Central memory CD4-positive, alpha-beta T cell (primary cell): ENCODE measurements around the gene COL6A3.

ENCODE experiments used
- DNase-seq: peaks from one replicate; pipeline ENCODE4 v3.0.0; 2022

COL6A3 gene

GRCh38 chr2:237343993-237344392 is 70.0 kb downstream of the COL6A3 start:
- DNase-seq, result no peak

- DNase-seq, result no peak
These were observed 72.1 kb downstream of the COL6A3 start for GRCh38 chr2:237341872-237342271.

- DNase-seq, result no peak
These were observed 76.4 kb downstream of the COL6A3 start for GRCh38 chr2:237337586-237337985.

- no peak for DNase-seq
These were observed 77.8 kb downstream of the COL6A3 start for GRCh38 chr2:237336131-237336530.

GRCh38 chr2:237333748-237334147 is 80.2 kb downstream of the COL6A3 start:
- no peak for DNase-seq

GRCh38 chr2:237330541-237330940 is 83.4 kb downstream of the COL6A3 start:
- DNase-seq, result no peak

GRCh38 chr2:237327175-237327950 is 86.6 kb downstream of the COL6A3 start:
- DNase-seq, result no peak

- DNase-seq, result no peak
These were observed 87.4 kb downstream of the COL6A3 start for GRCh38 chr2:237326266-237327171.

- no peak for DNase-seq
These were observed 89.1 kb downstream of the COL6A3 start for GRCh38 chr2:237324837-237325236.

GRCh38 chr2:237324405-237324831 is 89.5 kb downstream of the COL6A3 start:
- DNase-seq, result no peak

- DNase-seq, result no peak
These were observed 90.3 kb downstream of the COL6A3 start for GRCh38 chr2:237323656-237324055.

- DNase-seq, result no peak
These were observed 91.4 kb downstream of the COL6A3 start for GRCh38 chr2:237322564-237322963.

- no peak for DNase-seq
These were observed 92.2 kb downstream of the COL6A3 start for GRCh38 chr2:237321746-237322145.

- DNase-seq, result no peak
These were observed 93.0 kb downstream of the COL6A3 start for GRCh38 chr2:237320801-237321560.

- DNase-seq, result no peak
These were observed 94.1 kb downstream of the COL6A3 start for GRCh38 chr2:237319887-237320286.

- no peak for DNase-seq
These were observed 94.7 kb downstream of the COL6A3 start for GRCh38 chr2:237319086-237319820.

GRCh38 chr2:237316339-237316738 is 97.6 kb downstream of the COL6A3 start:
- no peak for DNase-seq

- DNase-seq, result no peak
These were observed 98.1 kb downstream of the COL6A3 start for GRCh38 chr2:237315829-237316225.

- no peak for DNase-seq
These were observed 98.7 kb downstream of the COL6A3 start for GRCh38 chr2:237315170-237315828.

- DNase-seq, result no peak
These were observed 99.3 kb downstream of the COL6A3 start for GRCh38 chr2:237314681-237315080.

- no peak for DNase-seq
These were observed 99.8 kb downstream of the COL6A3 start for GRCh38 chr2:237314198-237314597.
